SK-N-MC (cell line): ENCODE measurements around the gene TANGO6.
"Not testable (repeated sequence)": the region's sequence is repeated elsewhere in the genome, so short reads cannot be mapped to it uniquely, and the experiment has no call there.

Experiments used
- DNase-seq: peaks from one replicate; pipeline ENCODE4 v3.0.0-alpha.2; 2011; ENCODE audit warnings: low read depth, low spot score
- H3K27ac ChIP-seq: fragments of 200-600 bp; sonication (generic); 2 replicates; pipeline ENCODE4 v1.5.1; 2016; ENCODE audit warnings: mixed run types
- H3K36me3 ChIP-seq: fragments of 200-600 bp; sonication (generic); 2 replicates; pipeline ENCODE4 v1.6.1; 2017; ENCODE audit warnings: antibody characterized with exemption, low read length, mixed read lengths; ENCODE audit not compliant: insufficient read depth
- H3K4me3 ChIP-seq: fragments of 200-600 bp; sonication (generic); 2 replicates; pipeline ENCODE4 v1.5.1; 2016
- H3K9ac ChIP-seq: fragments of 200-600 bp; sonication (generic); 2 replicates; pipeline ENCODE4 v1.8.0; 2017; ENCODE audit warnings: mixed run types, mixed read lengths; ENCODE audit not compliant: insufficient read length
- H3K9me3 ChIP-seq: fragments of 200-600 bp; sonication (generic); 2 replicates; pipeline ENCODE4 v1.6.1; 2017; ENCODE audit warnings: low read depth, mild to moderate bottlenecking, antibody characterized with exemption, low read length, moderate library complexity, mixed read lengths
- EZH2 ChIP-seq: fragments of 200-600 bp; sonication (generic); IDR thresholded peaks from one replicate; pipeline ENCODE4 v1.6.1; 2017; ENCODE audit warnings: antibody characterized with exemption
- FOXP2 ChIP-seq: optimal IDR thresholded peaks from 2 replicates; pipeline ENCODE3; 2011; ENCODE audit warnings: mild to moderate bottlenecking, moderate library complexity; ENCODE audit not compliant: insufficient read depth; ENCODE audit errors: extremely low read length, control extremely low read depth
- POLR2AphosphoS5 ChIP-seq: IDR thresholded peaks from 2 replicates; pipeline ENCODE4 v1.6.1; 2012; ENCODE audit warnings: mild to moderate bottlenecking, low read depth, low read length, borderline replicate concordance

Gene TANGO6

DNA sequence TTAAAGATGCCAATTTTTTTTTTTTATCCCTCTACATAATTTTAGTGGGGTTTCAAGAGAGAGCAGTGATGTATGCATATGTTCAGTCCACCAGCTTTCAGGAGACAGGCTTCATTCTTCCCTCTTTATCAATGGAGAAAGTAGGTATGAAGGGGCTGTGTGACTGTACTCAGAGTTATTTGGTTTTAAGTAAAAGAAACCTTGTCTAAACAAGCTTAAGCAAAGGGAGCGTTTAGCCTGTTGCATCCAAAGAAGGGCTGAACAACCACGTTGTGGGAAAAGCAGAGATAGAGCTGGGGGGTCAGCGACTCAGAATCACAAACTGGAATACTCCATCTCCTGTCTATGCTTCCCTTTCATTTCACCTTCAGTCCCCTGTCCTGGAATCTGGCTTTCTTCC lies 211.7 kb downstream of the TANGO6 start:
- no peaks in the 10 kb centered on the region for H3K36me3 ChIP-seq
- TF ChIP-seq POLR2AphosphoS5 = no peak
- no peak for TF ChIP-seq EZH2
- no peak for TF ChIP-seq FOXP2
- H3K9me3 ChIP-seq = no peaks in the 10 kb centered on the region
- no peak overlapping the region for H3K9ac ChIP-seq
- H3K27ac ChIP-seq = no peak overlapping the region
- DNase-seq = no peak
- H3K4me3 ChIP-seq = no peak overlapping the region

DNA sequence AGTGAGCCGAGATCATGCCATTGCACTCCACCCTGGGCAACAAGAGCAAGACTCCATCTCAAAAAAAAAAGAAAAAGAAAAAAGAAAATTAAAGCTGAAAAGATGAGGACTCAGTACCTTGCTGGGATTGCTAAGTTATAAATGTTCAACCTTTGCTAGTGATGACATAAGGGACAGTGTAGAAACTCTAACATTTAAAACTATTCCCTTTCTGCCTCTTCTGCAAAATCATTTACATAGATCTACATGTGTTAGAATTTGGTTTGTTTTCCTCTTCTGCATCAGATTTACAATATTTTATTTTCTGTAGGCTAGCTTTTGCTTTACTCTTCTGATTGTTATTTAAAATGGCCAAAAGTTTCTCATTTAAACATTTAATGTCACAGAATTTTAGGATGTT lies 212.6 kb downstream of the TANGO6 start:
- Histone ChIP-seq H3K4me3 (no peak overlapping the region), H3K36me3 (no peaks in the 10 kb centered on the region), H3K9me3 (no peaks in the 10 kb centered on the region), H3K9ac (no peak overlapping the region), H3K27ac (no peak overlapping the region)
- TF ChIP-seq EZH2 (no peak), FOXP2 (no peak), POLR2AphosphoS5 (no peak)
- DNase-seq = no peak

DNA sequence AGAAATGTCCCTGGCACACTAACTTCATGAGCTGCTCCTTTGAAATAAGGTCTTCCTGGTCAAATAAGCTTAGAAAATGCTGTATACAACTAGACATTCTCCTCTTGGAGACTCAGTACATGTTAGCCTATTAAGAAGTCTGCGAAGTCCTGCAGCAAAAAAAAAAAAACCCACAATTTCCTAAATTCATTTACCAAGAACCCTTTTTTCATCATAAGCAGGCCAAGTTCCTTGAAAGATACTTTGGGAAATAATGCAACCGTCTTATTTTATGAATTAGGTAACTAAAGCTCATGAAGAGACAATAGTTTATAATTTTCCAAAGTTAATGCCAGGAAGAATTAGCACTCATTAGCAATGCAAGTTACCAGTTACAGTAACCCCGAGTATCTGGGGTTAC lies 213.1 kb downstream of the TANGO6 start:
- no peak overlapping the region for H3K4me3 ChIP-seq
- no peaks in the 10 kb centered on the region for H3K9me3 ChIP-seq
- H3K36me3 ChIP-seq = no peaks in the 10 kb centered on the region
- H3K9ac ChIP-seq = no peak overlapping the region
- TF ChIP-seq FOXP2 (no peak), EZH2 (no peak), POLR2AphosphoS5 (no peak)
- no peak for DNase-seq
- H3K27ac ChIP-seq = no peak overlapping the region

DNA sequence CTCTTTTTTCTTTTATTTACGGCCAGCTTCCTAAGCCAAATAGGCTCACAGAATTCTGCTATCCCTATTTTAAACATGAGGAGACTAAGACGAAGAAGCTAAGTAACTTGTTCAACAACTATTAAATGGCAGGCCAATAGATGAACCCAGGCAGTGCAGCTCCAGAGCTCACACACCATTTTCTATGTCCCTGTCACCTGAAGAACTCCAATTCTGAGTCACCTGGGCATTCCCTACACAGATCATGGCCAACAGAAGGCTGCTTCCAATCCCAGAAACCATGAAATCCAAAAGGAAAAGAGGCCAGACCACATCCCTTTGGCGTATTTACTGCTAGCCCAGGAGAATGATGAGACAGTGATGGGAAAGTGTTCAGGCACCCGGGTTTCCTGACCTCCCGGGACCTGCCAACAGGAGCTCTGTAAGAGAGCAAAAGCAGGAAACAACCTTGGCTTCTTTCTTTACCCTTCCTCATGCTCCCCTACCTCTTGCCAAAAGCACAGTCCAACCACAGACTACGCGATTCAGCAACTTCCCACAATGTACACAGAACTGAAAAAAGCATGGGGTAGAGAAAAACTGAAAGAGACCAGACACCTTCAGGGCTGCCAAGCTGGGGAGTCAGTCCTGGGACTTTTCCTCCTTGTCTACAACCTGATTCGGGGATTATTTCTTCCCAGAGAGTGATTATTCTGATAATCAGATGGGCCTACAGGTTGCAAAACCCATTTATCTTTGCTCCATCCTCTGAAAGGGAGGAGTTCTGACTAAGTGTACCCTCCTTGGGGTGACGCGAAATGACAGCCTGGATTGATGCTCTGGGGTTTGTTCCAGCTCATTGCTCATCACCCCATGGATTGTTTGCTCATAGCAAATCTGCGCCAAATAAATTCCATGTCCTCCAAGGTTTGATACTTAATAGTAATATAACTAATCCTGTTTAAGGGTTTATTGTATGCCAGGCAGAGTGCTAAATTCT lies 214.4 kb downstream of the TANGO6 start:
- Histone ChIP-seq H3K27ac (no peak overlapping the region), H3K9ac (no peak overlapping the region)
- no peak for DNase-seq

DNA sequence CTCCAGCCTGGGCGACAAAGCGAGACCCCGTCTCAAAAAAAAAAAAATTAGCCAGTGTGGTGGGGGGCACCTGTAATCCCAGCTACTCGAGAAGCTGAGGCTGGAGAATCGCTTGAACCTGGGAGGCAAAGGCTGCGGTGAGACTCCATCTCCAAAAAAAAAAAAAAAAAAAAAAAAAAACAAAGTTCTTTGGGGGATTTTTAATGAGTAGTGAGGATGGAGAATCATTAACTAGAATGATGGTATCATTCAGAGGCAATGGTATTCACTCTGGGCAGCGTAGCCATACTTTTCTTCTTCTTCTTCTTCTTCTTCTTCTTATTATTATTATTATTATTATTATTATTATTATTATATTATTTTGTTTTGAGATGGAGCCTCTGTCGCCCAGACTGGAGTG lies 220.2 kb downstream of the TANGO6 start:
- DNase-seq, H3K9me3 ChIP-seq, H3K9ac ChIP-seq, H3K36me3 ChIP-seq, H3K4me3 ChIP-seq, H3K27ac ChIP-seq: not testable (repeated sequence)

More for the DNA sequence above, 214.4 kb downstream of the TANGO6 start:
- Histone ChIP-seq H3K9me3 (no peaks in the 10 kb centered on the region), H3K4me3 (no peak overlapping the region), H3K36me3 (no peaks in the 10 kb centered on the region)
- TF ChIP-seq POLR2AphosphoS5 (no peak), FOXP2 (no peak), EZH2 (no peak)

DNA sequence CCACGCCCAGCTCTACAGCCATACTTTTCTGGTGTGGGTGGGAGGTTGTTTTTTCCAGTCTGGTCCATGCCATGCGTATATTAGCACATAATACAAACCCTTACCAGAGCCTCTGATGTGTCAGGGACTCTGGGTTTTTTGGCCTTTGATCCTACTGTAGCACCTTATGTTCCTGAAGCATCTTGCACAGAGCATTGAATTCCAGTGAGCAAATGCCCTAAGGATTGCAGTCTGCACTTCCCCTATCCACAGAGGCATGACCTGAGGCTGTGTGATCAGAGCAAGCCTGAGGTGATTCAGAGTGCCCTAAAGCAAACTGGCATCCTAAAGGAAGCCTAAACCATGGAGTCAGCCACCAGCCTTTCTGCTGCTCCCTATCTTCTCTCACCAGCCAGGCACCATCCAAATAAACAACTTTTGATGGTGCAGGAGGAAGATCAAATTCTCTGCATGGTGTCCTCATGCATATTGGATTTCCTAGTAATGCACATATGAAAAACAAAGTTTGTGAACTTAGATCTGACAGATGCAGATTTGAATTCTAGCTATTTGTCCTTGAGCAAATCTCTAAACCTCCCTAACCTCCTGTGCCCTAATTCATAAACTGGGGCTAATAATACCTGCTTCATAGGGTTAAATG lies 220.9 kb downstream of the TANGO6 start:
- no peak for DNase-seq

DNA sequence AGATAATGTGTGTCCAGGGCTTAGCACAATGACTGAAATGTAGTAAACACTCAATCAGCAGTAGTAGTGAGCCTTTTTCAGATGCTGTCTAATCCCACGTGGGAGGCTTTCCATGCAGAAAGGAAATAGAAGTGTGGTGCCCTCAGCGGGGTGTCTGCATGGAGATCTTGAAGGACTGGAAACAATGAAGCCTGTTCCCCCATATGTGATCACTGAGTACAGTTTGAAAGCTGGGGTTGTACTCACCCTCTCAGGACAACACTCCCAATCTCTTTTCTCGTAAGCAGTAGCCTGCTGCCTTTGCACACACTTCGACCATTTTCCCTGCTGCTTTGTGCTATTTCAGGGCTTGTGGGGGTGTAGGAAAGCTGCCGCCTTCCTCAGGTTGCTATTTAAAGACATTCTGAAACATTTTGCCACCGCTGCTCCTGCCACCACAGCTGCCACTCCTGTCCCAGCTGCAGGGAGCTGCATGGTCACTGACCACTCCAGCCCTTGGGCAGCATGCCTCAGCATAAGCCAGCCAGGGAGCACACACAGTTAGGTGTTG lies 221.5 kb downstream of the TANGO6 start:
- Histone ChIP-seq H3K9me3 (no peaks in the 10 kb centered on the region), H3K9ac (no peak overlapping the region), H3K4me3 (no peak overlapping the region; the same call in 1 of the 2 replicates), H3K36me3 (no peaks in the 10 kb centered on the region), H3K27ac (no peak overlapping the region)
- DNase-seq = no peak
- TF ChIP-seq FOXP2 (no peak), EZH2 (no peak), POLR2AphosphoS5 (no peak)

More for the DNA sequence above, 220.9 kb downstream of the TANGO6 start:
- Histone ChIP-seq H3K9ac (no peak overlapping the region), H3K9me3 (no peaks in the 10 kb centered on the region), H3K36me3 (no peaks in the 10 kb centered on the region), H3K4me3 (no peak overlapping the region; the same call in 1 of the 2 replicates), H3K27ac (no peak overlapping the region)
- TF ChIP-seq POLR2AphosphoS5 = no peak
- TF ChIP-seq FOXP2 = no peak
- no peak for TF ChIP-seq EZH2

DNA sequence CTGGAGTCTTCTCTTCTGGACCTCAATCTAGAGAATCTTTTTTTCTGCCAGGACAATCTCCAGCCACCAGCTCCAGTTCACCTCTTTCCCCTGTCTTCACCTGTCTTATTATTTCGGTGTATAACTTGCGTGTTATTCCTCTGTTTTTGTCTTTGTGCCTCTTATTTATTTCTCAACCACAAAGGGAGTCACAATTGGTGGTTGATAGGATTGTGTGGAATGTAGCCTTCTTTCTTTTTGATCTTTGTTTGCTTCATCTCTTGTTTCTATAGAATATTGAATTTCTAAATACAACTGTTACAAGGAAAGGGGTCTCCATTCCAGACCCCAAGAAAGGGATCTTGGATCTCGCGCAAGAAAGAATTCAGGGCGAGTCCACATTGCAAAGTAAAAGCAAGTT lies 226.2 kb downstream of the TANGO6 start:
- DNase-seq = no peak
- H3K27ac ChIP-seq = no peak overlapping the region
- no peak for TF ChIP-seq POLR2AphosphoS5
- no peak for TF ChIP-seq FOXP2
- TF ChIP-seq EZH2 = no peak
- no peaks in the 10 kb centered on the region for H3K9me3 ChIP-seq
- no peak overlapping the region for H3K9ac ChIP-seq
- H3K36me3 ChIP-seq = no peaks in the 10 kb centered on the region
- no peak overlapping the region for H3K4me3 ChIP-seq
